Measurements from ENCODE around the gene HBA1.

- TF ChIP-seq EP300 (IDR thresholded peaks at IDR 0.05; ENCODE audit: borderline replicate concordance) (no peak), CEBPB (IDR thresholded peaks at IDR 0.05) (no peak), TAF1 (IDR thresholded peaks at IDR 0.05; ENCODE audit: low read depth) (no peak), YY1 (IDR thresholded peaks at IDR 0.05; ENCODE audit: low read depth) (no peak), EGR1 (IDR thresholded peaks at IDR 0.05) (no peak), REST (IDR thresholded peaks at IDR 0.05; ENCODE audit: low read depth) (no peak), NFIC (IDR thresholded peaks at IDR 0.05) (no peak), MAX (IDR thresholded peaks at IDR 0.05) (no peak), CREB1 (IDR thresholded peaks at IDR 0.05; ENCODE audit: low read depth) (no peak), RAD21 (IDR thresholded peaks at IDR 0.05; ENCODE audit: low read depth) (no peak), TCF12 (IDR thresholded peaks at IDR 0.05; ENCODE audit: low read depth) (no peak), FOXM1 (IDR thresholded peaks at IDR 0.05; ENCODE audit: borderline replicate concordance, low read depth) (no peak)
- TF ChIP-seq, protein P1, sequence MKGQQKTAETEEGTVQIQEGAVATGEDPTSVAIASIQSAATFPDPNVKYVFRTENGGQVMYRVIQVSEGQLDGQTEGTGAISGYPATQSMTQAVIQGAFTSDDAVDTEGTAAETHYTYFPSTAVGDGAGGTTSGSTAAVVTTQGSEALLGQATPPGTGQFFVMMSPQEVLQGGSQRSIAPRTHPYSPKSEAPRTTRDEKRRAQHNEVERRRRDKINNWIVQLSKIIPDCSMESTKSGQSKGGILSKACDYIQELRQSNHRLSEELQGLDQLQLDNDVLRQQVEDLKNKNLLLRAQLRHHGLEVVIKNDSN (IDR thresholded peaks at IDR 0.05): no peak
These were observed 27.3 kb upstream of the HBA1 start for GRCh38 chr16:149024-149660.
